HCT116 (cell line): ENCODE results near the gene ESCO1. TPM values are rescaled to one million over a fixed set of nuclear protein-coding genes. Genes with fewer than 3 reads are reported as not detected.
"Not testable (repeated sequence)": the region's sequence is repeated elsewhere in the genome, so short reads cannot be mapped to it uniquely, and the experiment has no call there.

Experiments used
- ATAC-seq: fragments of 200-7000 bp; cut with Tn5 transposase; 2 replicates; pipeline ENCODE4 v1.9.1; 2020; ENCODE audit warnings: mild to moderate bottlenecking, moderate library complexity
- BruUV-seq: library from RNA; stranded (reverse); fragments of 400-500 nt; replicated peaks from 2 replicates; lab custom pipeline; 2021; lab: Mats Ljungman, UMichigan
- CTCF ChIA-PET: fragments of 300-600 bp; sonication (Branson Sonifier 250); formaldehyde crosslinking; loops from one replicate; lab custom pipeline; 2021; ENCODE audit warnings: antibody characterized with exemption; lab: Charles Lee
- POLR2A ChIA-PET: fragments of 300-600, 350-600 bp; sonication (Branson Sonifier 250); formaldehyde crosslinking; loops from one replicate; lab custom pipeline; 2021; ENCODE audit warnings: antibody characterized with exemption; lab: Charles Lee
- RAD21 ChIA-PET, 2 experiments: fragments of 300-600 bp; sonication (Branson Sonifier 250); formaldehyde crosslinking; loops; one replicate each; lab custom pipeline; 2023; ENCODE audit warnings: low total read pairs in 2 of 2; ENCODE audit not compliant: uncharacterized antibody in 2 of 2, unreplicated experiment in 2 of 2, low non-redundant PET in 1 of 2; lab: Charles Lee
- DNase-seq: peaks from one replicate; pipeline ENCODE4 v3.0.0-alpha.2; 2010; ENCODE audit warnings: low read depth, low spot score
- H2AFZ ChIP-seq: fragments of 200-600 bp; shearing (Covaris generic), sonication (generic); 2 replicates; pipeline ENCODE4 v1.6.1; 2017; ENCODE audit warnings: low read depth, mixed run types, mixed read lengths, antibody characterized with exemption, low read length; ENCODE audit not compliant: poor library complexity, severe bottlenecking
- H3K27ac ChIP-seq: 2 replicates; pipeline ENCODE4 v1.5.1; 2012; ENCODE audit warnings: low read depth, low read length
- H3K27me3 ChIP-seq: fragments of 200-600 bp; sonication (generic); 2 replicates; pipeline ENCODE4 v1.6.1; 2016; ENCODE audit warnings: mixed run types, low read length, mixed read lengths; ENCODE audit not compliant: insufficient read depth
- H3K36me3 ChIP-seq, 2 experiments: fragments of 200-500 bp in 1 of 2; fragments of 200-600 bp in 1 of 2; sonication (Bioruptor generic) in 1 of 2; sonication (generic) in 1 of 2; 2 replicates each; pipeline versions ENCODE4 v1.5.1 to v1.6.1; 2014 to 2016; ENCODE audit warnings: low read length in 2 of 2, inconsistent platforms in 1 of 2, mixed read lengths in 1 of 2, mixed run types in 1 of 2; ENCODE audit not compliant: insufficient read depth in 2 of 2, control insufficient read depth in 1 of 2
- H3K4me1 ChIP-seq, 2 experiments: fragments of 200-600 bp in 1 of 2; sonication (generic) in 1 of 2; 2 replicates each; pipeline versions ENCODE4 v1.5.1 to v1.6.1; 2012 to 2017; ENCODE audit warnings: low read length in 2 of 2, inconsistent platforms in 1 of 2, mild to moderate bottlenecking in 1 of 2, mixed read lengths in 1 of 2, mixed run types in 1 of 2, moderate library complexity in 1 of 2; ENCODE audit not compliant: insufficient read depth in 2 of 2, control insufficient read depth in 1 of 2
- H3K4me2 ChIP-seq: fragments of 200-600 bp; sonication (generic); 2 replicates; pipeline ENCODE4 v1.6.1; 2017; ENCODE audit warnings: mixed run types, low read length, mixed read lengths
- H3K4me3 ChIP-seq, 2 experiments: fragments of 200-600 bp in 1 of 2; sonication (generic) in 1 of 2; replicated peaks in 1 of 2; 2 replicates each; pipeline ENCODE4 v1.5.1; 2011 to 2016; ENCODE audit warnings: low read length in 2 of 2, control low read depth in 1 of 2, low read depth in 1 of 2, mild to moderate bottlenecking in 1 of 2, mixed read lengths in 1 of 2, mixed run types in 1 of 2
- H3K79me2 ChIP-seq: fragments of 200-600 bp; sonication (generic); 2 replicates; pipeline ENCODE4 v1.6.1; 2017; ENCODE audit warnings: mild to moderate bottlenecking, mixed run types, low read length, moderate library complexity, mixed read lengths; ENCODE audit not compliant: insufficient read depth
- H3K9ac ChIP-seq: fragments of 200-600 bp; sonication (generic); 2 replicates; pipeline ENCODE4 v1.6.1; 2016; ENCODE audit warnings: low read length, mixed read lengths
- H3K9me2 ChIP-seq: fragments of 200-600 bp; sonication (generic), shearing (Covaris generic); 2 replicates; pipeline ENCODE4 v1.6.1; 2017; ENCODE audit warnings: mixed run types, mild to moderate bottlenecking, moderate library complexity; ENCODE audit not compliant: insufficient read depth
- H3K9me3 ChIP-seq, 2 experiments: fragments of 200-500 bp in 1 of 2; fragments of 200-600 bp in 1 of 2; sonication (Bioruptor generic) in 1 of 2; sonication (generic) in 1 of 2; 2 replicates each; pipeline ENCODE4 v1.6.1; 2014 to 2017; ENCODE audit warnings: low read length in 2 of 2, mixed read lengths in 2 of 2, inconsistent platforms in 1 of 2, low read depth in 1 of 2, mild to moderate bottlenecking in 1 of 2, mixed run types in 1 of 2, moderate library complexity in 1 of 2; ENCODE audit not compliant: control insufficient read depth in 1 of 2, insufficient read depth in 1 of 2
- H4K20me1 ChIP-seq: fragments of 200-600 bp; sonication (generic), shearing (Covaris generic); 2 replicates; pipeline ENCODE4 v1.6.1; 2017; ENCODE audit warnings: mixed run types, mild to moderate bottlenecking, moderate library complexity; ENCODE audit not compliant: insufficient read depth
- CTCF ChIP-seq, 3 experiments: fragments of 200-600 bp in 1 of 3; sonication (generic) in 1 of 3; IDR thresholded peaks in 2 of 3; conservative IDR thresholded peaks in 1 of 3; 2 replicates each; pipeline ENCODE4 v1.5.1; 2012 to 2017; ENCODE audit warnings: low read depth in 2 of 3, low read length in 2 of 3, antibody characterized with exemption in 1 of 3, borderline replicate concordance in 1 of 3, control low read depth in 1 of 3, mild to moderate bottlenecking in 1 of 3, mixed read lengths in 1 of 3, mixed run types in 1 of 3, moderate library complexity in 1 of 3; ENCODE audit not compliant: insufficient read depth in 1 of 3
- FOSL1 ChIP-seq: IDR thresholded peaks from 2 replicates; pipeline ENCODE4 v1.6.1; 2012; ENCODE audit warnings: low read depth
- JUND ChIP-seq: IDR thresholded peaks from 2 replicates; pipeline ENCODE4 v1.6.1; 2012
- intact Hi-C: fragments of 100-400 bp; cut with micrococcal nuclease; formaldehyde crosslinking; loops from 2 replicates; pipeline ENCODE4 v1.10.0; 2022
- total RNA-seq: library from RNA; stranded (reverse); gene quantifications from one replicate; pipeline ENCODE4 v1.2.1, GENCODE V29; 2021; ENCODE audit not compliant: unreplicated experiment

ESCO1 gene
- total RNA-seq, 1 experiment from 2014 or later = 19.6 TPM

- TF ChIP-seq CTCF (IDR thresholded peaks at IDR 0.05 in 2 of 3, conservative IDR thresholded peaks at IDR 0.05 in 1 of 3; ENCODE audit: borderline replicate concordance in 1 of 3, insufficient read depth in 1 of 3, low read depth in 2 of 3, low read length in 2 of 3) (peak; percentile 64 to 97 (median 92)), JUND (0 out of 2 replicates have a peak, but pooled peaks have one; percentile 9), FOSL1 (no peak)
These were observed 11.9 kb upstream of the ESCO1 start, which contains the start of gene SNRPD1 (continued) for GRCh38 chr18:21612125-21613039.

- H3K9ac ChIP-seq = peak overlapping the region; percentile 100
- peak overlapping the region; percentile 1 to 100; a peak in 3 of 4 replicates for H3K4me3 ChIP-seq
- RAD21 ChIA-PET, H2AFZ ChIP-seq, BruUV-seq, H3K27me3 ChIP-seq, DNase-seq, H3K9me3 ChIP-seq, H3K9me2 ChIP-seq: not testable (repeated sequence)
- peaks cover 4 to 25% of the 10 kb centered on the region in 2 experiments; a peak in 2 of 4 replicates for H3K4me1 ChIP-seq
- H3K27ac ChIP-seq = peak overlapping the region; percentile 89; the same call in 1 of the 2 replicates
- POLR2A ChIA-PET = interaction anchor here (1.2 to 3.2 kb wide), 2 partner anchors 11 to 64 kb away, joined by 3 to 26 read pairs; partner anchors contain the start of gene ESCO1
- ATAC-seq = peak; percentile 42
- CTCF ChIA-PET = interaction anchor here (0.6 to 5.0 kb wide), 7 partner anchors 9 to 876 kb away, joined by 3 to 66 read pairs (median 5); partner anchors contain the start of gene ESCO1
- H3K4me2 ChIP-seq = peak overlapping the region; percentile 84
- peaks cover 19% of the 10 kb centered on the region; the same call in 1 of the 2 replicates for H4K20me1 ChIP-seq
- peaks cover 4 to 21% of the 10 kb centered on the region in 2 experiments; a peak in 2 of 4 replicates for H3K36me3 ChIP-seq
- intact Hi-C loops = loop anchor here (1.0 to 5.0 kb wide), 2 partner anchors 10 to 131 kb away; partner anchors contain the start of gene MIB1
- H3K79me2 ChIP-seq = peaks cover 46% of the 10 kb centered on the region
These were observed 11.1 kb upstream of the ESCO1 start for GRCh38 chr18:21611401-21612124.
